ENCODE data around the gene TTLL6.
"Not testable (repeated sequence)": the region's sequence is repeated elsewhere in the genome, so short reads cannot be mapped to it uniquely, and the experiment has no call there.

TTLL6 gene

GRCh38 chr17:48722201-48722907 is 94.7 kb downstream of the TTLL6 start, which contains the start of gene PRAC1:
Gene PRAC1, minus strand, starts transcription at chr17:48722518. Its CDS starts 126 bp downstream, at chr17:48722392.
- DNase-seq: no peak

GRCh38 chr17:48721009-48721402 is 96.0 kb downstream of the TTLL6 start:
- DNase-seq: no peak

GRCh38 chr17:48720266-48721008 is 96.6 kb downstream of the TTLL6 start:
- no peak for DNase-seq

GRCh38 chr17:48719642-48720265 is 97.3 kb downstream of the TTLL6 start:
- DNase-seq: no peak

- no peak for DNase-seq
These were observed 98.0 kb downstream of the TTLL6 start for GRCh38 chr17:48718761-48719641.

GRCh38 chr17:48718227-48718760 is 98.7 kb downstream of the TTLL6 start:
- no peak for DNase-seq

- no peak for DNase-seq
These were observed 99.4 kb downstream of the TTLL6 start for GRCh38 chr17:48717367-48718226.

GRCh38 chr17:48716549-48716948 is 100.5 kb downstream of the TTLL6 start:
- not testable (repeated sequence) for DNase-seq

GRCh38 chr17:48715496-48716399 is 101.3 kb downstream of the TTLL6 start:
- no peak for DNase-seq
